Stomach (tissue), 4 donors: ENCODE data around the gene SOWAHC.

Source experiments
- CTCF ChIP-seq, 7 experiments: fragments of 450-650 bp in 4 of 7; fragments of 200-600 bp in 3 of 7; sonication (generic) in 3 of 7; IDR thresholded peaks; one replicate each; pipeline ENCODE4 v1.5.1; 2016 to 2019; ENCODE audit warnings: antibody characterized with exemption in 7 of 7, control low read depth in 2 of 7, mild to moderate bottlenecking in 1 of 7
- EP300 ChIP-seq: sonication (generic); formaldehyde crosslinking; IDR thresholded peaks from one replicate; pipeline ENCODE4 v1.6.1; 2017; ENCODE audit warnings: antibody characterized with exemption
- POLR2A ChIP-seq, 4 donors: fragments of 450-650 bp; IDR thresholded peaks; one replicate each; pipeline ENCODE4 v1.6.1; 2016; ENCODE audit warnings: antibody characterized with exemption in 4 of 4, control low read depth in 2 of 4, mild to moderate bottlenecking in 1 of 4, moderate library complexity in 1 of 4

DNA sequence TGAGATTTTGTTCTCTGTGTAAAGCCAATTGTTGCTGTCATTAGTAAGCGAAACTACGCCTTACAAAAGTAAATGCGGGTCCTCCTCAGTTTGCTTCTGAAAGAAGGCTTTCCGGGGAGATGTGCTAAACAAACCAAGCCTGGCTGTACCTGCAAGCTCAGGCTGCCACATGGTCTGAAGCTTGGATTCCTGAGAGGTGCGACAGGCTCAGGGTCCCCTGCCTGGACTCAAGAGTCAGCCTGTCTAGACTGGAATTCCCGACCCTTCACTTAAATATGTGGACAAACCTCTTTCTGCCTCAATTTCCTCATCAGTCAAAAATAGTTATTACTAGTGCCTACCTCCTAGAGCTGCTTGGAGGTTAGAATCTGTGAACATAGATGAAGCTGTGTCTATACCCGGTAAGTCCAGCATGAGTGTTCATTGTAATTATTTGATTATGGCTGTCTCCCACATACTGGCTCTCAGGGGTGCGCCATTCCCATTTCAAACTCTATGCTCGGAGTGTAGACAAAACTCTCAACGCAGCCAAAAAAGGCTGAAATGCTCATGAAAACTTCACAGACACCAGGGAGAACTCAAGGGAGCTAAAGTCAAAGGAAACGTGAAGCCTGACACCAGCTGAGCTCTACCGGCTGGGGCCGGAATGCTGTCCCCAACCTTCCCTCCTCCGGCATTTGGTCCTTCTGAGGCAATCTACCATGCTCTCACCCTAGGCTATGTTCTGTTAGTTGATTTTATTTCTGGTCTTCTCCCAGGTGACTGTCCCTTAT is 31.4 kb downstream of the SOWAHC start:
- TF ChIP-seq CTCF (IDR thresholded peaks at IDR 0.05) (no peak), POLR2A (IDR thresholded peaks at IDR 0.05) (no peak), EP300 (no peak)
